ENCODE data around the gene CUZD1. TPM values are rescaled to one million over a fixed set of nuclear protein-coding genes. Genes with fewer than 3 reads are reported as not detected.

CUZD1 gene
- total RNA-seq, 4 donors from 2014 or later: 0.42 to 0.76 TPM; not detected in 2

DNA sequence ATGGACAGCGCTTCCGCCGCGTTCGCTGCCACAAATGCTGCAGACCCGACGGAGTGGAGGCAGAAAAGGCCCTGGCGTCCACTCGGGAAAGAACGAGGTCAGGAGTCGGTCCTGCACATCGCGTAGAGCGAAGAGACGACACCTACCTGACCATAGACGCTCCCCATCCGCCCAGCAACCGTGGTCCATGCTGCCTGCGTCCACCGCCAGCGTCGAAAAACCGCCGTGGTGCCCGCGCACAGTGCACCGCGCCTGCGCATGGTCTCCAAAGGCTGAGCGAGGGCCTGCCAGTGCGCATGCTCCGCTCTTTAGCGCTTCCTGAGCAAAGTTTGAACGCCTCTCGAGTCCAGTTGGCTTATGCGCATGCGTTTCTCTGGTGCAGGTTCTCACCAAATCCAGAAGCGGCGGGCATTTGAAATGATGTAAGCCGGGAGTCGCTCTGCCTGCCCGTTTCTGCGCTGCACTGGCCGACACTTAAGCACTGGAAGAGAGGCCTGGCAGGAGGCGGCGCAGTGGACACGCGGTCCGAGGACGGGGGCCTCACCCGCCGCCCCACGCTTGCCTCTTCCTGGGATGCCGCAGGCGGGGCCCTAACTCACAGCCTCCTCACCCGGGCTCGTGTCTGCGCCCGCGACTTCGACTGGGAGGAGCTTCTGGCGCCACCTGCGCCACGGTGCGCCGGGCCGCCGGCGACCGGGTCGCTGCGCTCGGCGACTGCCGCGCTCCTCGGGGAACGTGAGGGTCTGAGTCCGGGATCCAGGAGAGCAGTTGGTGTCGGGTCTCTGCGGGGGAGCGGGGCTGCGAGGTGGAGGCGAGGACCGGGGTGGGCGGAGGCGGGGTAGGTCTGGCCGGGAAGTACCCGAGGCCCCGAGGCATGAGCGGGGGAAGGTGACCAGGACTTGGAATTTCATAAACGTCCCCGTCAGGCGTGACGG is 33.9 kb upstream of the CUZD1 start, which contains the start of gene FAM24B:
Gene FAM24B (minus strand): TSS at position 243 of the 935 bp plus-strand sequence. CDS start 29,066 bp downstream, outside the sequence.
- H3K9me3 ChIP-seq: no peaks in the 10 kb centered on the region
- DNase-seq: peak; percentile 62
- H3K4me1 ChIP-seq: peaks cover 6 to 31% (median 7%) of the 10 kb centered on the region in 3 donors
- H3K27ac ChIP-seq: peak within 1 kb of the TSS; percentile 60 to 79 (median 70)
- no peaks in the 10 kb centered on the region for H3K27me3 ChIP-seq
- intact Hi-C loops (cut with DNase I): no loop called here
- TF ChIP-seq POLR2A (IDR thresholded peaks at IDR 0.05): no peak
- TF ChIP-seq, protein P1, sequence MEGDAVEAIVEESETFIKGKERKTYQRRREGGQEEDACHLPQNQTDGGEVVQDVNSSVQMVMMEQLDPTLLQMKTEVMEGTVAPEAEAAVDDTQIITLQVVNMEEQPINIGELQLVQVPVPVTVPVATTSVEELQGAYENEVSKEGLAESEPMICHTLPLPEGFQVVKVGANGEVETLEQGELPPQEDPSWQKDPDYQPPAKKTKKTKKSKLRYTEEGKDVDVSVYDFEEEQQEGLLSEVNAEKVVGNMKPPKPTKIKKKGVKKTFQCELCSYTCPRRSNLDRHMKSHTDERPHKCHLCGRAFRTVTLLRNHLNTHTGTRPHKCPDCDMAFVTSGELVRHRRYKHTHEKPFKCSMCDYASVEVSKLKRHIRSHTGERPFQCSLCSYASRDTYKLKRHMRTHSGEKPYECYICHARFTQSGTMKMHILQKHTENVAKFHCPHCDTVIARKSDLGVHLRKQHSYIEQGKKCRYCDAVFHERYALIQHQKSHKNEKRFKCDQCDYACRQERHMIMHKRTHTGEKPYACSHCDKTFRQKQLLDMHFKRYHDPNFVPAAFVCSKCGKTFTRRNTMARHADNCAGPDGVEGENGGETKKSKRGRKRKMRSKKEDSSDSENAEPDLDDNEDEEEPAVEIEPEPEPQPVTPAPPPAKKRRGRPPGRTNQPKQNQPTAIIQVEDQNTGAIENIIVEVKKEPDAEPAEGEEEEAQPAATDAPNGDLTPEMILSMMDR (IDR thresholded peaks at IDR 0.05): peak in 1 of 6 experiments; percentile 41
- H3K36me3 ChIP-seq: no peaks in the 10 kb centered on the region
- H3K4me3 ChIP-seq: peak within 1 kb of the TSS; percentile 47 to 74 (median 68)
- 8 to 14% methylated on average over 13 to 29 of the region's 95 CpGs for WGBS, 2 donors

DNA sequence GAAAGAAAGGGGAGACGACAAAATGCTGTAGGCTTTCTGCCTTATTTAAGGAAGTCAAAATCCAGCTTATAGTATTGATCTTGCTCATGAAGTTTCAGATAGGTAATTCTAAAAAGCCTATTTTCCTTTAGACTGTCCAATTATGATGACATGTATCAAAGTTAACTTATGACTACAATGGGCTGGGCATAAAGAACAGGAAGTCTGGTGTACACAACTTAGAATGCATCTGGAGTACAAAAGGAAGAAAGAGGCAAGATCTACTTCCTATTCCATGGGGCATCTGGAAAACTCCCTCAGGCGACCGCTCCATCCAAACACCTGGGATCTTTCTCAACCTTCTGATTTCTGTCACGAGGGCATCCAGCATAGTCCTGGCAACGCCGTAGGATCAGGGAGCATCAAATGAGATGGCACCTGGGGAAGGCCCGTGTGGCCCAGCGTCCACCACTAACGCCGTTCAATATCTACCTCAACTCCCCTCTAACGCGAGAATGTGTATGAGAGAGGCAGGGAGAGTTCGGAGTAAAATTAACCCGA is 33.2 kb upstream of the CUZD1 start:
- TF ChIP-seq, protein P1 (IDR thresholded peaks at IDR 0.05): no peak
- TF ChIP-seq POLR2A (IDR thresholded peaks at IDR 0.05): no peak
- intact Hi-C loops (cut with DNase I): no loop called here
- Histone ChIP-seq H3K9me3 (no peaks in the 10 kb centered on the region), H3K36me3 (no peaks in the 10 kb centered on the region), H3K4me3 (peak overlapping the region; percentile 47 to 74 (median 68)), H3K4me1 (peaks cover 6 to 31% (median 7%) of the 10 kb centered on the region in 3 donors), H3K27ac (peak overlapping the region; percentile 20 to 79 (median 68)), H3K27me3 (no peaks in the 10 kb centered on the region)
- 42 to 61% methylated on average over 3 to 14 of the region's 14 CpGs for WGBS, 2 donors
- no peak for DNase-seq

GRCh38 chr10:122877264-122877663 is 31.6 kb upstream of the CUZD1 start:
- no peak overlapping the region for H3K4me3 ChIP-seq
- H3K27ac ChIP-seq: no peak overlapping the region
- 62 to 82% methylated on average over 1 of the region's 1 CpG for WGBS, 2 donors
- no peak for TF ChIP-seq POLR2A (IDR thresholded peaks at IDR 0.05)
- TF ChIP-seq, protein P1 (IDR thresholded peaks at IDR 0.05): no peak
- H3K27me3 ChIP-seq: no peaks in the 10 kb centered on the region
- DNase-seq: no peak
- H3K4me1 ChIP-seq: peaks cover 6 to 31% (median 7%) of the 10 kb centered on the region in 3 donors
- intact Hi-C loops (cut with DNase I): no loop called here
- no peaks in the 10 kb centered on the region for H3K36me3 ChIP-seq
- H3K9me3 ChIP-seq: no peaks in the 10 kb centered on the region

GRCh38 chr10:122876467-122876855 is 30.8 kb upstream of the CUZD1 start:
- no peaks in the 10 kb centered on the region for H3K27me3 ChIP-seq
- H3K4me3 ChIP-seq: no peak overlapping the region
- WGBS, 2 donors: 85 to 88% methylated on average over 1 of the region's 1 CpG
- no peak overlapping the region for H3K27ac ChIP-seq
- H3K9me3 ChIP-seq: no peaks in the 10 kb centered on the region
- intact Hi-C loops (cut with DNase I): no loop called here
- TF ChIP-seq POLR2A (IDR thresholded peaks at IDR 0.05): no peak
- TF ChIP-seq, protein P1 (IDR thresholded peaks at IDR 0.05): no peak
- H3K36me3 ChIP-seq: no peaks in the 10 kb centered on the region
- no peak for DNase-seq
- H3K4me1 ChIP-seq: peaks cover 6 to 31% (median 7%) of the 10 kb centered on the region in 3 donors

All from esophagus squamous epithelium (tissue), 5 donors.